ENCODE data around the gene TRPC5OS.

Gene TRPC5OS

GRCh38 chrX:111876646-111877045, 665 bp downstream of the TRPC5OS start:
- no peak overlapping the region for H3K27ac Mint-ChIP-seq
- H3K36me3 Mint-ChIP-seq, result no peaks in the 10 kb centered on the region
- no peak for DNase-seq (ENCODE audit: low spot score in 2 of 2)
- no peak overlapping the region for H3K4me3 Mint-ChIP-seq
- H3K9me3 Mint-ChIP-seq, result no peaks in the 10 kb centered on the region
- no peaks in the 10 kb centered on the region for H3K4me1 Mint-ChIP-seq
- no peak for ATAC-seq

GRCh38 chrX:111877681-111878080, 1.7 kb downstream of the TRPC5OS start:
- Mint-ChIP-seq H3K27ac (no peak overlapping the region), H3K4me3 (no peak overlapping the region), H3K9me3 (no peaks in the 10 kb centered on the region), H3K4me1 (no peaks in the 10 kb centered on the region), H3K36me3 (no peaks in the 10 kb centered on the region)
- ATAC-seq (no peak), DNase-seq (ENCODE audit: low spot score in 2 of 2) (no peak)

- Mint-ChIP-seq H3K4me1 (no peaks in the 10 kb centered on the region), H3K9me3 (no peaks in the 10 kb centered on the region)
These were observed 4.8 kb downstream of the TRPC5OS start for GRCh38 chrX:111880735-111881134.

GRCh38 chrX:111881715-111882114, 5.7 kb downstream of the TRPC5OS start:
- no peak overlapping the region for H3K4me3 Mint-ChIP-seq
- no peaks in the 10 kb centered on the region for H3K36me3 Mint-ChIP-seq
- no peak overlapping the region for H3K27ac Mint-ChIP-seq
- no peaks in the 10 kb centered on the region for H3K4me1 Mint-ChIP-seq
- DNase-seq (ENCODE audit: low spot score in 2 of 2) (no peak), ATAC-seq (no peak)
- H3K9me3 Mint-ChIP-seq, result no peaks in the 10 kb centered on the region

More at GRCh38 chrX:111880735-111881134, 4.8 kb downstream of the TRPC5OS start:
- DNase-seq (ENCODE audit: low spot score in 2 of 2) (no peak), ATAC-seq (no peak)
- Mint-ChIP-seq H3K4me3 (no peak overlapping the region), H3K36me3 (no peaks in the 10 kb centered on the region), H3K27ac (no peak overlapping the region)

GRCh38 chrX:111886678-111887077, 10.7 kb downstream of the TRPC5OS start:
- no peak overlapping the region for H3K4me3 Mint-ChIP-seq
- no peak overlapping the region for H3K27ac Mint-ChIP-seq
- H3K36me3 Mint-ChIP-seq, result no peaks in the 10 kb centered on the region

GRCh38 chrX:111888600-111888999, 12.6 kb downstream of the TRPC5OS start:
- ATAC-seq (no peak), DNase-seq (ENCODE audit: low spot score in 2 of 2) (no peak)
- Mint-ChIP-seq H3K36me3 (no peaks in the 10 kb centered on the region), H3K9me3 (no peaks in the 10 kb centered on the region), H3K4me1 (no peaks in the 10 kb centered on the region), H3K27ac (no peak overlapping the region), H3K4me3 (no peak overlapping the region)

More at GRCh38 chrX:111886678-111887077, 10.7 kb downstream of the TRPC5OS start:
- H3K9me3 Mint-ChIP-seq, result no peaks in the 10 kb centered on the region
- DNase-seq (ENCODE audit: low spot score in 2 of 2) (no peak), ATAC-seq (no peak)
- H3K4me1 Mint-ChIP-seq, result no peaks in the 10 kb centered on the region

GRCh38 chrX:111892375-111892774, 16.4 kb downstream of the TRPC5OS start:
- H3K9me3 Mint-ChIP-seq, result no peaks in the 10 kb centered on the region
- H3K27ac Mint-ChIP-seq, result no peak overlapping the region
- ATAC-seq (no peak), DNase-seq (ENCODE audit: low spot score in 2 of 2) (no peak)
- no peak overlapping the region for H3K4me3 Mint-ChIP-seq
- H3K4me1 Mint-ChIP-seq, result no peaks in the 10 kb centered on the region
- H3K36me3 Mint-ChIP-seq, result no peaks in the 10 kb centered on the region

GRCh38 chrX:111896148-111896547, 20.2 kb downstream of the TRPC5OS start:
- Mint-ChIP-seq H3K27ac (no peak overlapping the region), H3K9me3 (no peaks in the 10 kb centered on the region), H3K4me1 (no peaks in the 10 kb centered on the region), H3K4me3 (no peak overlapping the region), H3K36me3 (no peaks in the 10 kb centered on the region)
- no peak for ATAC-seq
- DNase-seq (ENCODE audit: low spot score in 2 of 2), result no peak

GRCh38 chrX:111914398-111915090, 38.6 kb downstream of the TRPC5OS start:
- peaks cover 3% of the 10 kb centered on the region for H3K9me3 Mint-ChIP-seq
- H3K36me3 Mint-ChIP-seq, result no peaks in the 10 kb centered on the region
- H3K4me1 Mint-ChIP-seq, result no peaks in the 10 kb centered on the region
- ATAC-seq, result no peak
- H3K27ac Mint-ChIP-seq, result no peak overlapping the region
- no peak for DNase-seq (ENCODE audit: low spot score in 2 of 2)
- no peak overlapping the region for H3K4me3 Mint-ChIP-seq

- ATAC-seq (no peak), DNase-seq (ENCODE audit: low spot score in 2 of 2) (no peak)
- H3K9me3 Mint-ChIP-seq, result peaks cover 3% of the 10 kb centered on the region
- no peaks in the 10 kb centered on the region for H3K4me1 Mint-ChIP-seq
- no peaks in the 10 kb centered on the region for H3K36me3 Mint-ChIP-seq
- no peak overlapping the region for H3K27ac Mint-ChIP-seq
- no peak overlapping the region for H3K4me3 Mint-ChIP-seq
These were observed 41.6 kb downstream of the TRPC5OS start for GRCh38 chrX:111917591-111917990.

- H3K36me3 Mint-ChIP-seq, result no peaks in the 10 kb centered on the region
- H3K4me1 Mint-ChIP-seq, result no peaks in the 10 kb centered on the region
- H3K9me3 Mint-ChIP-seq, result peaks cover 3% of the 10 kb centered on the region
- DNase-seq (ENCODE audit: low spot score in 2 of 2), result no peak
- ATAC-seq, result no peak
- H3K27ac Mint-ChIP-seq, result no peak overlapping the region
- no peak overlapping the region for H3K4me3 Mint-ChIP-seq
These were observed 52.5 kb downstream of the TRPC5OS start for GRCh38 chrX:111928456-111928855.

Measured in stimulated activated effector memory CD8-positive, alpha-beta T cell treated with anti-CD3 and anti-CD28 coated beads, Interleukin-12 subunit alpha, Interleukin-12 subunit beta, amount 100 ng/mL, for 72 hours (primary cell).